ENCODE measurements around the gene TPR.

TPR gene

DNA sequence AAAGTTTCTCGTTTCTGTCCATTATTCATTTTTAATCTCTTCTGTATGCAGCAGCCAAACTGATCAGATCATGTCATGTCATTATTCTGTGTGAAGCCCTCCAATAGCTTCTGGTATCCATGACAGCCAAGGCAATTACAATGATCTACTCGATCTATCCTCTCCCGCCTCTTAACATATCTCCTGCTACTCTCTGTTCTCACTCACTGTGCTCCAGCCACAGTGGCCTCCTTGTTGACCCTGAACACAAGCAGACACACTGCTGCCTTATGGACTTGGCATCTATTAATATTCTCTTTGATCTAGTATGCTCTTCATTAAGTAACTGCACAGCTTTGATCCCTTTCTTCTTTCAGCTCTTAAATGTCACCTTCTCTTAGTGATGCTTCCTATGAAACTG lies 59.5 kb downstream of the TPR start:
- H3K9ac ChIP-seq (ENCODE audit: low read length) = no peak overlapping the region
- H3K27me3 ChIP-seq (ENCODE audit: control insufficient read depth, insufficient read depth, low read length) = no peaks in the 10 kb centered on the region
- H3K4me1 ChIP-seq (ENCODE audit: control insufficient read depth, insufficient read depth, low read length) = no peaks in the 10 kb centered on the region
- no peak overlapping the region for H3K27ac ChIP-seq (ENCODE audit: low read depth, low read length)
- H3K4me3 ChIP-seq (ENCODE audit: low read length) = no peak overlapping the region
- H3K36me3 ChIP-seq (ENCODE audit: control insufficient read depth, insufficient read depth, low read length) = peaks cover 19% of the 10 kb centered on the region

- no peak overlapping the region for H3K9ac ChIP-seq (ENCODE audit: low read length)
- no peak overlapping the region for H3K4me3 ChIP-seq (ENCODE audit: low read length)
- H3K27ac ChIP-seq (ENCODE audit: low read depth, low read length) = no peak overlapping the region
- no peaks in the 10 kb centered on the region for H3K4me1 ChIP-seq (ENCODE audit: control insufficient read depth, insufficient read depth, low read length)
- peaks cover 8% of the 10 kb centered on the region for H3K36me3 ChIP-seq (ENCODE audit: control insufficient read depth, insufficient read depth, low read length)
- H3K27me3 ChIP-seq (ENCODE audit: control insufficient read depth, insufficient read depth, low read length) = no peaks in the 10 kb centered on the region
These were observed 63.5 kb downstream of the TPR start for GRCh38 chr1:186311375-186312051.

DNA sequence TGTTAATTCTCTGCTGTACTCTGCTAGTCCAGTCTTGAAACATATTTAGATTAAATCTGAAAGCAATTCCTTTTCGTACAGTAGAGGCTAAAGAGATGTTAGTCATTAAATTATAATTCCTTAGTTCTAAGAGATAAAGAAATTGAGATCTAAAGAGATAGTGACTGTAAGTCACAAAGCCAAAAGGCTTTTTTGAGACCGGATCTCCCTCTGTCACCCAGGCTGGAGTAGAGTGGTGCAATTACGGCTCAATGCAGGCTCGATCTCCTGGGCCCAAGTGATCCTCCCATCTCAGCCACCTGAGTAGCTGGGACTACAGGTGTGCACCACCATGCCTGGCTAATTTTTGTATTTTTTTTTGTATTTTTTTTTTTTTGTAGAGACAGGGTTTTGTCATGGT lies 64.7 kb downstream of the TPR start:
- H3K27ac ChIP-seq (ENCODE audit: low read depth, low read length) = no peak overlapping the region
- no peaks in the 10 kb centered on the region for H3K27me3 ChIP-seq (ENCODE audit: control insufficient read depth, insufficient read depth, low read length)
- H3K9ac ChIP-seq (ENCODE audit: low read length) = no peak overlapping the region
- no peak overlapping the region for H3K4me3 ChIP-seq (ENCODE audit: low read length)
- H3K4me1 ChIP-seq (ENCODE audit: control insufficient read depth, insufficient read depth, low read length) = no peaks in the 10 kb centered on the region
- peaks cover 3% of the 10 kb centered on the region for H3K36me3 ChIP-seq (ENCODE audit: control insufficient read depth, insufficient read depth, low read length)

- no peak overlapping the region for H3K4me3 ChIP-seq (ENCODE audit: low read length)
- no peaks in the 10 kb centered on the region for H3K4me1 ChIP-seq (ENCODE audit: control insufficient read depth, insufficient read depth, low read length)
- H3K27ac ChIP-seq (ENCODE audit: low read depth, low read length) = no peak overlapping the region
- H3K36me3 ChIP-seq (ENCODE audit: control insufficient read depth, insufficient read depth, low read length) = peaks cover 3% of the 10 kb centered on the region
- no peaks in the 10 kb centered on the region for H3K27me3 ChIP-seq (ENCODE audit: control insufficient read depth, insufficient read depth, low read length)
- H3K9ac ChIP-seq (ENCODE audit: low read length) = no peak overlapping the region
These were observed 66.6 kb downstream of the TPR start for GRCh38 chr1:186308264-186309060.

DNA sequence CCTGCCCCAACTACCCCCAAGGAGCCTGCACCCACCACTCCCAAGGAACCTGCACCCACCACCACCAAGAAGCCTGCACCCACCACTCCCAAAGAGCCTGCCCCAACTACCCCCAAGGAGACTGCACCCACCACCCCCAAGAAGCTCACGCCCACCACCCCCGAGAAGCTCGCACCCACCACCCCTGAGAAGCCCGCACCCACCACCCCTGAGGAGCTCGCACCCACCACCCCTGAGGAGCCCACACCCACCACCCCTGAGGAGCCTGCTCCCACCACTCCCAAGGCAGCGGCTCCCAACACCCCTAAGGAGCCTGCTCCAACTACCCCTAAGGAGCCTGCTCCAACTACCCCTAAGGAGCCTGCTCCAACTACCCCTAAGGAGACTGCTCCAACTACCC lies 67.6 kb downstream of the TPR start:
- Histone ChIP-seq H3K4me3 (ENCODE audit: low read length) (no peak overlapping the region), H3K4me1 (ENCODE audit: control insufficient read depth, insufficient read depth, low read length) (no peaks in the 10 kb centered on the region), H3K27ac (ENCODE audit: low read depth, low read length) (no peak overlapping the region), H3K27me3 (ENCODE audit: control insufficient read depth, insufficient read depth, low read length) (no peaks in the 10 kb centered on the region), H3K9ac (ENCODE audit: low read length) (no peak overlapping the region), H3K36me3 (ENCODE audit: control insufficient read depth, insufficient read depth, low read length) (no peaks in the 10 kb centered on the region)

DNA sequence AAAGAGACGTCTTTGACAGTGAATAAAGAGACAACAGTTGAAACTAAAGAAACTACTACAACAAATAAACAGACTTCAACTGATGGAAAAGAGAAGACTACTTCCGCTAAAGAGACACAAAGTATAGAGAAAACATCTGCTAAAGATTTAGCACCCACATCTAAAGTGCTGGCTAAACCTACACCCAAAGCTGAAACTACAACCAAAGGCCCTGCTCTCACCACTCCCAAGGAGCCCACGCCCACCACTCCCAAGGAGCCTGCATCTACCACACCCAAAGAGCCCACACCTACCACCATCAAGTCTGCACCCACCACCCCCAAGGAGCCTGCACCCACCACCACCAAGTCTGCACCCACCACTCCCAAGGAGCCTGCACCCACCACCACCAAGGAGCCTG lies 68.5 kb downstream of the TPR start:
- Histone ChIP-seq H3K9ac (ENCODE audit: low read length) (no peak overlapping the region), H3K4me1 (ENCODE audit: control insufficient read depth, insufficient read depth, low read length) (no peaks in the 10 kb centered on the region), H3K27me3 (ENCODE audit: control insufficient read depth, insufficient read depth, low read length) (no peaks in the 10 kb centered on the region), H3K36me3 (ENCODE audit: control insufficient read depth, insufficient read depth, low read length) (no peaks in the 10 kb centered on the region), H3K4me3 (ENCODE audit: low read length) (no peak overlapping the region), H3K27ac (ENCODE audit: low read depth, low read length) (no peak overlapping the region)

- H3K36me3 ChIP-seq (ENCODE audit: control insufficient read depth, insufficient read depth, low read length) = no peaks in the 10 kb centered on the region
- H3K27ac ChIP-seq (ENCODE audit: low read depth, low read length) = no peak overlapping the region
- H3K4me1 ChIP-seq (ENCODE audit: control insufficient read depth, insufficient read depth, low read length) = no peaks in the 10 kb centered on the region
- H3K27me3 ChIP-seq (ENCODE audit: control insufficient read depth, insufficient read depth, low read length) = no peaks in the 10 kb centered on the region
- H3K4me3 ChIP-seq (ENCODE audit: low read length) = no peak overlapping the region
- H3K9ac ChIP-seq (ENCODE audit: low read length) = no peak overlapping the region
These were observed 69.8 kb downstream of the TPR start for GRCh38 chr1:186304982-186305949.

- Histone ChIP-seq H3K36me3 (ENCODE audit: control insufficient read depth, insufficient read depth, low read length) (no peaks in the 10 kb centered on the region), H3K27ac (ENCODE audit: low read depth, low read length) (no peak overlapping the region), H3K4me1 (ENCODE audit: control insufficient read depth, insufficient read depth, low read length) (no peaks in the 10 kb centered on the region)
These were observed 71.1 kb downstream of the TPR start for GRCh38 chr1:186303911-186304310.

GRCh38 chr1:186302381-186302920 lies 72.6 kb downstream of the TPR start:
- Histone ChIP-seq H3K27ac (ENCODE audit: low read depth, low read length) (no peak overlapping the region), H3K9ac (ENCODE audit: low read length) (no peak overlapping the region), H3K4me3 (ENCODE audit: low read length) (no peak overlapping the region), H3K36me3 (ENCODE audit: control insufficient read depth, insufficient read depth, low read length) (no peaks in the 10 kb centered on the region), H3K27me3 (ENCODE audit: control insufficient read depth, insufficient read depth, low read length) (no peaks in the 10 kb centered on the region), H3K4me1 (ENCODE audit: control insufficient read depth, insufficient read depth, low read length) (no peaks in the 10 kb centered on the region)

More at GRCh38 chr1:186303911-186304310, 71.1 kb downstream of the TPR start:
- H3K27me3 ChIP-seq (ENCODE audit: control insufficient read depth, insufficient read depth, low read length) = no peaks in the 10 kb centered on the region
- H3K9ac ChIP-seq (ENCODE audit: low read length) = no peak overlapping the region
- no peak overlapping the region for H3K4me3 ChIP-seq (ENCODE audit: low read length)

DNA sequence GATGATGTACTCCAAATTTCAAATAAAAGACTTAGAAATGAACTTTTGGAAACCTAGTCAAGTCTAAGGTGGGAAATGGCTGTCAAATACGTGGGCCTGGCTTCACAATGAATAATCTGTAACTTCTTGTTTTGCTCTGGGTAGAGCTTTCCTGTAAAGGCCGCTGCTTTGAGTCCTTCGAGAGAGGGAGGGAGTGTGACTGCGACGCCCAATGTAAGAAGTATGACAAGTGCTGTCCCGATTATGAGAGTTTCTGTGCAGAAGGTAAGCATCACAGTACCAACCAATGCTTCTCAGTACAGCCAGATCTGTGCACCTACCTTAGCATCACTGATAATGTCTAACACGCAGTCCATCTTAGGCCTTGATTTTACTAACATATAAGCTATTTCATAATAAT lies 73.6 kb downstream of the TPR start:
- no peaks in the 10 kb centered on the region for H3K4me1 ChIP-seq (ENCODE audit: control insufficient read depth, insufficient read depth, low read length)
- H3K4me3 ChIP-seq (ENCODE audit: low read length) = no peak overlapping the region
- H3K27ac ChIP-seq (ENCODE audit: low read depth, low read length) = no peak overlapping the region
- no peaks in the 10 kb centered on the region for H3K36me3 ChIP-seq (ENCODE audit: control insufficient read depth, insufficient read depth, low read length)
- H3K9ac ChIP-seq (ENCODE audit: low read length) = no peak overlapping the region
- H3K27me3 ChIP-seq (ENCODE audit: control insufficient read depth, insufficient read depth, low read length) = no peaks in the 10 kb centered on the region

DNA sequence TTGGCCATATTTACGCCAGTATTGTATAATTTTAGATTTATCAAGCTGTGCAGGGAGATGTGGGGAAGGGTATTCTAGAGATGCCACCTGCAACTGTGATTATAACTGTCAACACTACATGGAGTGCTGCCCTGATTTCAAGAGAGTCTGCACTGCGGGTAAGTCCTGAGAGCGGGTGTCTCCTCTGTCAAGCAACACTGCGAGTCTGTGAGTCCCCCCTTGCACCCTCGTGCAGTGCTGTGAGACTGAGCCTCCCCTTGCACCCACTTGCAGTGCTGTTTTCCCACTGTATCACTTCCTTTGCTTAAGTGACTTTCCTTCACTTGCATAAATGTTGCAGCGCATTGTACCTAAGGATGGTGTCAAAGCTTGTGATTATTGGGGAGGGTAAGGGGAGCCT lies 75.0 kb downstream of the TPR start:
- no peak overlapping the region for H3K9ac ChIP-seq (ENCODE audit: low read length)
- H3K27me3 ChIP-seq (ENCODE audit: control insufficient read depth, insufficient read depth, low read length) = no peaks in the 10 kb centered on the region
- no peak overlapping the region for H3K27ac ChIP-seq (ENCODE audit: low read depth, low read length)
- no peaks in the 10 kb centered on the region for H3K36me3 ChIP-seq (ENCODE audit: control insufficient read depth, insufficient read depth, low read length)
- no peaks in the 10 kb centered on the region for H3K4me1 ChIP-seq (ENCODE audit: control insufficient read depth, insufficient read depth, low read length)
- no peak overlapping the region for H3K4me3 ChIP-seq (ENCODE audit: low read length)

GRCh38 chr1:186299570-186299969 lies 75.5 kb downstream of the TPR start:
- Histone ChIP-seq H3K27me3 (ENCODE audit: control insufficient read depth, insufficient read depth, low read length) (no peaks in the 10 kb centered on the region), H3K4me3 (ENCODE audit: low read length) (no peak overlapping the region), H3K9ac (ENCODE audit: low read length) (no peak overlapping the region), H3K27ac (ENCODE audit: low read depth, low read length) (no peak overlapping the region), H3K36me3 (ENCODE audit: control insufficient read depth, insufficient read depth, low read length) (no peaks in the 10 kb centered on the region), H3K4me1 (ENCODE audit: control insufficient read depth, insufficient read depth, low read length) (no peaks in the 10 kb centered on the region)
